ENCODE results near the gene C19orf38.
"Not testable (repeated sequence)": the region's sequence is repeated elsewhere in the genome, so short reads cannot be mapped to it uniquely, and the experiment has no call there.

C19orf38 gene

DNA sequence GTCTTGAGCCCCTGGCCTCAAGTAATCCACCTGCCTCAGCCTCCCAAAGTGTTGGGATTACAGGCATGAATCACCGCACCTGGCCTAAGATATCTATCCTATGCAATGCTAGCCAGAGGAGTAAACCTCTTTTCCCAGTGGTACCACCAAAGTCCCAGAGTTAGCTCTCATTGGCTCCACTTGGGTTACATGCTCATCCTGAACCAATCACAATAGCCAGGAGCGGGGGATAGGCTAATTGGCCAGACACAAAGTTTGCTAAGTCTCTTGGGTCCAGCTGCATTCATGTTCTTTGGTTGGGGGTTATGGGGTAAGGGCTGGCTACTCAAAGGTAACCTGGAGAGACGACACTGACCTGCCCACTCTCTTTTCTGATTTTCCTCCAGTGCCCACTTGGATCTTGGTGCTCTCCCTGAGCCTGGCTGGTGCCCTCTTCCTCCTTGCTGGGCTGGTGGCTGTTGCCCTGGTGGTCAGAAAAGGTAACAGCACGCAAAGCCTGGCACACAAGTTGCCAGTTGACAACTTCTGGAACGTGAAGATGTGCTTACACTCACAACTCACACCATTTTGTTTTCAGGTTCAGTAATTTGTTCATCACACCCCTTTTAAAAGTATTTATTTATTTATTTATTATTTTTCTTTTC is 7.8 kb downstream of the C19orf38 start:
- no peak for DNase-seq (ENCODE audit: extremely low spot score)
- ChIA-PET POLR2A (no interaction called here), CTCF (interaction anchor here (0.9 to 7.6 kb wide), 10 partner anchors 8 to 139 kb away, joined by 3 to 71 read pairs (median 4); partner anchors contain the start of genes DNM2 and TMED1)
- TF ChIP-seq, protein P1, sequence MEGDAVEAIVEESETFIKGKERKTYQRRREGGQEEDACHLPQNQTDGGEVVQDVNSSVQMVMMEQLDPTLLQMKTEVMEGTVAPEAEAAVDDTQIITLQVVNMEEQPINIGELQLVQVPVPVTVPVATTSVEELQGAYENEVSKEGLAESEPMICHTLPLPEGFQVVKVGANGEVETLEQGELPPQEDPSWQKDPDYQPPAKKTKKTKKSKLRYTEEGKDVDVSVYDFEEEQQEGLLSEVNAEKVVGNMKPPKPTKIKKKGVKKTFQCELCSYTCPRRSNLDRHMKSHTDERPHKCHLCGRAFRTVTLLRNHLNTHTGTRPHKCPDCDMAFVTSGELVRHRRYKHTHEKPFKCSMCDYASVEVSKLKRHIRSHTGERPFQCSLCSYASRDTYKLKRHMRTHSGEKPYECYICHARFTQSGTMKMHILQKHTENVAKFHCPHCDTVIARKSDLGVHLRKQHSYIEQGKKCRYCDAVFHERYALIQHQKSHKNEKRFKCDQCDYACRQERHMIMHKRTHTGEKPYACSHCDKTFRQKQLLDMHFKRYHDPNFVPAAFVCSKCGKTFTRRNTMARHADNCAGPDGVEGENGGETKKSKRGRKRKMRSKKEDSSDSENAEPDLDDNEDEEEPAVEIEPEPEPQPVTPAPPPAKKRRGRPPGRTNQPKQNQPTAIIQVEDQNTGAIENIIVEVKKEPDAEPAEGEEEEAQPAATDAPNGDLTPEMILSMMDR (IDR thresholded peaks at IDR 0.05; ENCODE audit: control extremely low read depth, extremely low read depth, low read depth, missing control alignments), result peak; percentile 27

DNA sequence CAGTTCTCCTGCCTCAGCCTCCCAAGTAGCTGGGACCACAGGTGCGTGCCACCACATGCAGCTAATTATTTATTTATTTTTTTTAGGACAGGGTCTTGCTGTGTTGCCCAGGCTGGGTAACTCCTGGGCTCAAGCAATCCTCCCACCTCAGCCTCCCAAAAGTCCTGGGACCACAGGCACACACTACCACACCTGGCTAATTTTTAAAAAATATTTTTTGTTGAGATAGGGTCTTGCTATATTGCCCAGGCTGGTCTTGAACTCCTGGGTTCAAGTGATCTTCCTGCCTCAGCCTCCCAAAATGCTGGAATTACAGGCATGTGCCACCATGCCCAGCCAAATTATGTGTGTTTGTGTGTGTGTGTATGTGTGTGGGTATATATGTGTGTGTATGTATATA is 8.7 kb downstream of the C19orf38 start:
- POLR2A ChIA-PET; DNase-seq (ENCODE audit: extremely low spot score): not testable (repeated sequence)
- CTCF ChIA-PET, result interaction anchor here (0.8 to 2.3 kb wide), 7 partner anchors 8 to 139 kb away, joined by 3 to 12 read pairs (median 4); partner anchors contain the start of genes C19orf38 and DNM2

DNA sequence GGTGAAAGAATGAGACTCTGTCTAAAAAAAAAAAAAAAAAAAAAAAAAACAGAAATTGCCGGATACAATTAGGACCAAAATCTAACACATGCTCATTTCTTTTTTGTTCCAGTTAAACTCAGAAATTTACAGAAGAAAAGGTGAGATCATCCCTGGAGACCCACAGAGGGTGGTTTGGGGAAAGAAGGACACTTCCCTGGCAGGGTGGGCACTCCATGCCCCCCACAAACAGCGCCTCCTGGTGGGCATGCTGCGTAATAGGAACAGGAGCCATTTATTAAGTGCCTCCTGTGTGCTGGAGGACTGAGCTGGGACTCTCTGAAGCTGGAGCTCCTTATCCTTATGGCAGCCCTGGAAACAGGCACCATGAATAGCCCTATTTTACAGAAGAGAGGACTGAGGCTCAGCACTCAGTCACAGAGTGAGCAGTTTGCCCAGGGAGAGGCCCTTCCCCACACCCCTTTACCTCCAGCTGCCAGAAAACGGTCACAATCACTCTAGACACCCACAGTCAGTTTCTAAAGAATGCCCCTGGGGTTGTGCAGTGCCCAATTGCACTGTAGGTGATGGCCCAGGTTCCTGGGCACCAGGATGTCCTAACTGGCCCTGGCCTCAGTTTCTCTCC is 10.1 kb downstream of the C19orf38 start:
- TF ChIP-seq, protein P1 (IDR thresholded peaks at IDR 0.05; ENCODE audit: control extremely low read depth, extremely low read depth, low read depth, missing control alignments), result peak; percentile 77
- DNase-seq (ENCODE audit: extremely low spot score), result peak; percentile 48
- POLR2A ChIA-PET, result no interaction called here
- CTCF ChIA-PET, result interaction anchor here (0.6 to 2.3 kb wide), 22 partner anchors 8 to 447 kb away, joined by 3 to 12 read pairs (median 4); partner anchors contain the start of genes C19orf38, DNM2, QTRT1 and TMED1

DNA sequence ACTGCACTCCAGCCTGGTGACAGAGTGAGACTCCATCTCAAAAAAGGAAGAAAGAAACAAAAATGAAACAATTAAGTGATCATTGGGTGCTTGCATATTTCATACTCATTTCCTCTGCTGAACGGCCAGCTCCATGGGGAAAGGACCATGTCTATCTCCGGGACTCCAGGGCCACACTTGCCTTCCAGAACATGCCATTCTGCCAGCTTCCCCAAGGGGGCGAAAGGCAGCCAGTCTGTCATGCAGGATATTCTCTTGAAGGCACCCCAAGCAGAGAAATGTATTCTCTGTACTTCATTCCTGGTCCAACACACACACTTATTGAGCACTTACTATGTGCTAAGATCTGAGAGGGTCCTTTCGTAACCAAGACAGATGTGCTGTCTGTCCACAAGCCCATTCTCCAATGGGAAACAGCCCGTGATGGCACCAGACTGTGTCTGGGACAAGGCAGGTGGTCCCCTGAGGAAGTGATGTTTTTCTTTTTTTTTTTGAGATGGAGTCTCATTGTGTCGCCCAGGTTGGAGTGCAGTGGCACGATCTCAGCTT is 13.0 kb downstream of the C19orf38 start:
- CTCF ChIA-PET, result interaction anchor here (0.7 to 6.4 kb wide), 13 partner anchors 9 to 159 kb away, joined by 3 to 107 read pairs (median 3); partner anchors contain the start of genes DNM2 and TMED1
- DNase-seq (ENCODE audit: extremely low spot score), result no peak
- TF ChIP-seq, protein P1 (IDR thresholded peaks at IDR 0.05; ENCODE audit: control extremely low read depth, extremely low read depth, low read depth, missing control alignments), result no peak
- POLR2A ChIA-PET, result interaction anchor here (0.5 kb wide), 1 partner anchor 368 kb away, joined by 4 read pairs; no protein-coding TSS in a partner anchor

DNA sequence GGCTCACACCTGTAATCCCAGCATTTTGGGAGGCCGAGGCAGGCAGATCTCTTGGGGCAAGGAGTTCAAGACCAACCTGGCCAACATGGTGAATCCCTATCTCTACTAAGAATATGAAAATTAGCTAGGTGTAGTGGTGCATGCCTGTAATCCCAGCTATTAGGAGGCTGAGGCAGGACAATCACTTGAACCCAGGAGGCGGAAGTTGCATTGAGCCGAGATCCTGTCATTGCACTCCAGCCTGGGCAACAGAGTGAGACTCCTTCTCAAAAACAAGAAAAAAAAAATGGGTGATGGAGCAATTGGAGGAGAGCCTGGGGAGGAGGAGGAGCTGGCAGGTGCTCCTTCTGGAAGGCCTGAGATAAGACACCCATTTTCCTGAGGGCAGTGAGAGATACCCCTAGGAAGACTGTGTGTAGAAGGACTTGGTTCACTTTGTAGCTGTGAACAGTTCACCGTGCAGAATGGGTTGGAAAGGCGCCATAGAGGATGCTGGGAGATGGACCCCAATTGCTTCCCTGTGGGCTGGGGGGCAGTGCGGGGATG is 14.4 kb downstream of the C19orf38 start:
- no peak for DNase-seq (ENCODE audit: extremely low spot score)
- CTCF ChIA-PET, result interaction anchor here (0.9 to 6.4 kb wide), 10 partner anchors 10 to 173 kb away, joined by 3 to 107 read pairs (median 20); partner anchors contain the start of genes C19orf38, DNM2 and TMED1

DNA sequence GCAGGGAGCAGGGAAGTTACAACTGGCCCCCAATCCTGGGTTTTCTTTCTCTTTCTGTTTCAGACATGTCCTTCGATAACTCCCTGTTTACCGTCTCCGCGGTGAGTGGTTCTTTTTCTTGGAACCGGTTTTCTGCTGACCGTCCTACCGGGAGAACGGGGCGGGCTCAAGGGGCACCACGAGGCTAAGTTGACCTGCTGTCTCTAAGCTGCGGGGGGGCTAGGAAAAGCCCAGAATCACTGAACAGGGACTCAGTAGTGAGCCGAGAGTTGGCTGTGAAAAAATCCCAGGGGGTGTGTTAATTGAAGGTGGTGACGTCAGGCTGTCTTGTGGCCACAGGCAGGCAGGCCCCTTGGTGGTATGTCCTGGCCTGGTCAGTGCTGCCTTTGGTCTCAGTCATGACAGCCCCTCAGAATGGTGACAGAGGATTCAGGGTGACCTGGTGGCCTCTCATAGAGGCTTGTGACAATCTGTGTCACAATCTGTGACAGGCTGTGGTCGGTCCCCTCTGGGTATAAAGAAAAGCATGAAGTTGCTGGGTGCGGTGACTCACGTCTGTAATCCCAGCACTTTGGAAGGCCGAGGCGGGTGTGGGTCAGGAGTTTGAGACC is 15.0 kb downstream of the C19orf38 start:
- TF ChIP-seq, protein P1 (IDR thresholded peaks at IDR 0.05; ENCODE audit: control extremely low read depth, extremely low read depth, low read depth, missing control alignments), result no peak
- DNase-seq (ENCODE audit: extremely low spot score), result no peak
- ChIA-PET CTCF (interaction anchor here (0.9 to 6.4 kb wide), 22 partner anchors 11 to 447 kb away, joined by 3 to 107 read pairs (median 8); partner anchors contain the start of genes C19orf38, DNM2, QTRT1 and TMED1), POLR2A (interaction anchor here (0.6 kb wide), 1 partner anchor 149 kb away, joined by 5 read pairs; no protein-coding TSS in a partner anchor)

More for the DNA sequence above, 14.4 kb downstream of the C19orf38 start:
- TF ChIP-seq, protein P1 (IDR thresholded peaks at IDR 0.05; ENCODE audit: control extremely low read depth, extremely low read depth, low read depth, missing control alignments), result no peak
- POLR2A ChIA-PET, result no interaction called here

Measured in GM10248 (cell line).